ENCODE results near the gene PAX7.

DNA sequence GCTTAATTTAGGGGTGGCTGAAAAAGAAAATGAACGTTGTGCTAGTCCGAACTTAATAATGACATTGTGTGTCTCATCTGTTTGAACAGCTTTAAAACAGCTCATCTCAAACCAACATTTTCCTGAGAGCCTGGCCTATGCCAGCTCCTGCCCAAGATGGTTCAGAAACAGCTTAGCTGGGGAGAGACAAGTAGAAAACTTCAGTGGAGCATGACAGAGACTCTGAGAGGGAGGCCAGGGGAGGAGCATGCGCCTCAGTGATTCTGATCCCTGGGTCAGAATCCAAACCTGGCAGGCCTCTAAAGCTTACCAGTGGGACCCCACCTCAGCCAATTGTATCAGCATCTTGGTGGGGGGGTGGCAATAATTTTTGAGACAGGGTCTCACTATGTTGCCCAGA lies 129.5 kb downstream of the PAX7 start:
- TF ChIP-seq, protein P1, sequence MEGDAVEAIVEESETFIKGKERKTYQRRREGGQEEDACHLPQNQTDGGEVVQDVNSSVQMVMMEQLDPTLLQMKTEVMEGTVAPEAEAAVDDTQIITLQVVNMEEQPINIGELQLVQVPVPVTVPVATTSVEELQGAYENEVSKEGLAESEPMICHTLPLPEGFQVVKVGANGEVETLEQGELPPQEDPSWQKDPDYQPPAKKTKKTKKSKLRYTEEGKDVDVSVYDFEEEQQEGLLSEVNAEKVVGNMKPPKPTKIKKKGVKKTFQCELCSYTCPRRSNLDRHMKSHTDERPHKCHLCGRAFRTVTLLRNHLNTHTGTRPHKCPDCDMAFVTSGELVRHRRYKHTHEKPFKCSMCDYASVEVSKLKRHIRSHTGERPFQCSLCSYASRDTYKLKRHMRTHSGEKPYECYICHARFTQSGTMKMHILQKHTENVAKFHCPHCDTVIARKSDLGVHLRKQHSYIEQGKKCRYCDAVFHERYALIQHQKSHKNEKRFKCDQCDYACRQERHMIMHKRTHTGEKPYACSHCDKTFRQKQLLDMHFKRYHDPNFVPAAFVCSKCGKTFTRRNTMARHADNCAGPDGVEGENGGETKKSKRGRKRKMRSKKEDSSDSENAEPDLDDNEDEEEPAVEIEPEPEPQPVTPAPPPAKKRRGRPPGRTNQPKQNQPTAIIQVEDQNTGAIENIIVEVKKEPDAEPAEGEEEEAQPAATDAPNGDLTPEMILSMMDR (IDR thresholded peaks at IDR 0.05; ENCODE audit: borderline replicate concordance, extremely low read depth, low read length, poor library complexity, severe bottlenecking), result no peak
- TF ChIP-seq EZH2 (IDR thresholded peaks at IDR 0.05; ENCODE audit: borderline replicate concordance, low read depth, low read length, severe bottlenecking), result no peak
